IPS-20b (cell line): ENCODE data around the gene MARCHF10.

Experiments used
- H3K27ac ChIP-seq: one replicate; pipeline ENCODE4 v1.5.1; 2013; ENCODE audit warnings: low read length
- H3K27me3 ChIP-seq: 2 replicates; pipeline ENCODE4 v1.6.1; 2013; ENCODE audit warnings: mild to moderate bottlenecking, low read length, inconsistent platforms; ENCODE audit not compliant: insufficient read depth
- H3K36me3 ChIP-seq: 2 replicates; pipeline ENCODE4 v1.6.1; 2013; ENCODE audit warnings: low read depth, mild to moderate bottlenecking, inconsistent platforms, low read length, moderate library complexity; ENCODE audit not compliant: insufficient read depth
- H3K4me1 ChIP-seq: 2 replicates; pipeline ENCODE4 v1.6.1; 2013; ENCODE audit warnings: mild to moderate bottlenecking, control low read depth, inconsistent platforms, low read length, moderate library complexity; ENCODE audit not compliant: insufficient read depth
- H3K4me3 ChIP-seq: 2 replicates; pipeline ENCODE4 v1.5.1; 2013; ENCODE audit warnings: mild to moderate bottlenecking, low read length, inconsistent platforms
- H3K9ac ChIP-seq: 2 replicates; pipeline ENCODE4 v1.6.1; 2013; ENCODE audit warnings: low read depth, mild to moderate bottlenecking, inconsistent platforms, low read length, moderate library complexity
- H3K9me3 ChIP-seq: 2 replicates; pipeline ENCODE4 v1.6.1; 2013; ENCODE audit warnings: mild to moderate bottlenecking, low read depth, low read length, inconsistent platforms; ENCODE audit not compliant: insufficient read depth

The MARCHF10 gene

GRCh38 chr17:62739645-62740388 is 68.3 kb downstream of the MARCHF10 start:
- Histone ChIP-seq H3K9ac (no peak overlapping the region), H3K36me3 (no peaks in the 10 kb centered on the region), H3K4me3 (no peak overlapping the region), H3K9me3 (no peaks in the 10 kb centered on the region), H3K27me3 (no peaks in the 10 kb centered on the region), H3K4me1 (peaks cover 20% of the 10 kb centered on the region; the same call in 1 of the 2 replicates), H3K27ac (no peak overlapping the region)

GRCh38 chr17:62738281-62738680 is 69.8 kb downstream of the MARCHF10 start:
- H3K36me3 ChIP-seq: no peaks in the 10 kb centered on the region
- no peaks in the 10 kb centered on the region for H3K27me3 ChIP-seq
- H3K9ac ChIP-seq: no peak overlapping the region
- H3K9me3 ChIP-seq: no peaks in the 10 kb centered on the region
- no peak overlapping the region for H3K4me3 ChIP-seq
- H3K27ac ChIP-seq: no peak overlapping the region
- H3K4me1 ChIP-seq: peaks cover 22% of the 10 kb centered on the region; the same call in 1 of the 2 replicates

GRCh38 chr17:62737513-62737912 is 70.6 kb downstream of the MARCHF10 start:
- Histone ChIP-seq H3K27ac (no peak overlapping the region), H3K4me3 (no peak overlapping the region), H3K4me1 (peaks cover 22% of the 10 kb centered on the region; the same call in 1 of the 2 replicates), H3K27me3 (no peaks in the 10 kb centered on the region), H3K9ac (no peak overlapping the region), H3K36me3 (no peaks in the 10 kb centered on the region), H3K9me3 (no peaks in the 10 kb centered on the region)

- Histone ChIP-seq H3K27me3 (no peaks in the 10 kb centered on the region), H3K9ac (no peak overlapping the region), H3K27ac (no peak overlapping the region), H3K9me3 (no peaks in the 10 kb centered on the region), H3K4me1 (peaks cover 27% of the 10 kb centered on the region; the same call in 1 of the 2 replicates), H3K36me3 (no peaks in the 10 kb centered on the region), H3K4me3 (no peak overlapping the region)
Measured at GRCh38 chr17:62735044-62735651, 73.0 kb downstream of the MARCHF10 start.

- H3K27ac ChIP-seq: no peak overlapping the region
- H3K36me3 ChIP-seq: no peaks in the 10 kb centered on the region
- H3K4me3 ChIP-seq: no peak overlapping the region
- 0 out of 2 replicates have a peak overlapping the region, but pooled peaks have one; percentile 12 for H3K9ac ChIP-seq
- H3K4me1 ChIP-seq: peaks cover 21% of the 10 kb centered on the region; the same call in 1 of the 2 replicates
- no peaks in the 10 kb centered on the region for H3K27me3 ChIP-seq
- peaks cover 6% of the 10 kb centered on the region for H3K9me3 ChIP-seq
Measured at GRCh38 chr17:62732125-62732524, 76.0 kb downstream of the MARCHF10 start.

- peaks cover 6% of the 10 kb centered on the region for H3K9me3 ChIP-seq
- no peak overlapping the region for H3K9ac ChIP-seq
- H3K27me3 ChIP-seq: no peaks in the 10 kb centered on the region
- no peak overlapping the region for H3K4me3 ChIP-seq
- H3K27ac ChIP-seq: no peak overlapping the region
- peaks cover 15% of the 10 kb centered on the region; the same call in 1 of the 2 replicates for H3K4me1 ChIP-seq
- no peaks in the 10 kb centered on the region for H3K36me3 ChIP-seq
Measured at GRCh38 chr17:62727916-62728672, 80.0 kb downstream of the MARCHF10 start.

GRCh38 chr17:62725791-62726249 is 82.3 kb downstream of the MARCHF10 start:
- Histone ChIP-seq H3K36me3 (no peaks in the 10 kb centered on the region), H3K4me1 (peaks cover 10% of the 10 kb centered on the region; the same call in 1 of the 2 replicates), H3K9me3 (peaks cover 6% of the 10 kb centered on the region), H3K27me3 (no peaks in the 10 kb centered on the region), H3K9ac (no peak overlapping the region), H3K4me3 (no peak overlapping the region), H3K27ac (no peak overlapping the region)

GRCh38 chr17:62724398-62725146 is 83.5 kb downstream of the MARCHF10 start:
- no peak overlapping the region for H3K27ac ChIP-seq

GRCh38 chr17:62723842-62724241 is 84.3 kb downstream of the MARCHF10 start:
- Histone ChIP-seq H3K27ac (no peak overlapping the region), H3K36me3 (no peaks in the 10 kb centered on the region), H3K4me1 (peaks cover 16% of the 10 kb centered on the region), H3K9ac (no peak overlapping the region), H3K27me3 (no peaks in the 10 kb centered on the region), H3K9me3 (peaks cover 6% of the 10 kb centered on the region), H3K4me3 (no peak overlapping the region)

More at GRCh38 chr17:62724398-62725146, 83.5 kb downstream of the MARCHF10 start:
- Histone ChIP-seq H3K9me3 (peaks cover 6% of the 10 kb centered on the region), H3K9ac (no peak overlapping the region), H3K4me3 (no peak overlapping the region), H3K27me3 (no peaks in the 10 kb centered on the region), H3K4me1 (peaks cover 16% of the 10 kb centered on the region), H3K36me3 (no peaks in the 10 kb centered on the region)

GRCh38 chr17:62722625-62723024 is 85.5 kb downstream of the MARCHF10 start:
- H3K27ac ChIP-seq: no peak overlapping the region
- peaks cover 16% of the 10 kb centered on the region for H3K4me1 ChIP-seq
- H3K4me3 ChIP-seq: no peak overlapping the region
- no peaks in the 10 kb centered on the region for H3K27me3 ChIP-seq
- H3K36me3 ChIP-seq: no peaks in the 10 kb centered on the region
- H3K9ac ChIP-seq: no peak overlapping the region
- H3K9me3 ChIP-seq: no peaks in the 10 kb centered on the region
